K562 (cell line): ENCODE measurements around the gene LUZP1. TPM values are rescaled to one million over a fixed set of nuclear protein-coding genes. Genes with fewer than 3 reads are reported as not detected.

ENCODE experiments used
- ATF2 ChIP-seq: sonication (generic); formaldehyde crosslinking; IDR thresholded peaks from 2 replicates; pipeline ENCODE4 v1.8.1; 2022; ENCODE audit warnings: missing genetic modification reagents
- CBFB ChIP-seq: sonication (generic); formaldehyde crosslinking; IDR thresholded peaks from 2 replicates; pipeline ENCODE4 v1.4.0; 2020; ENCODE audit warnings: mild to moderate bottlenecking, missing genetic modification reagents
- CBX1 ChIP-seq: sonication (generic); IDR thresholded peaks from 2 replicates; pipeline ENCODE4 v1.6.1; 2016; ENCODE audit warnings: antibody characterized with exemption, low read depth, mild to moderate bottlenecking
- DDX20 ChIP-seq: fragments of 450-650 bp; IDR thresholded peaks from 2 replicates; pipeline ENCODE4 v1.6.1; 2016; ENCODE audit warnings: missing genetic modification characterization, low read depth, mild to moderate bottlenecking, missing compliant biosample characterization, moderate library complexity
- EZH2 ChIP-seq: IDR thresholded peaks from 2 replicates; pipeline ENCODE4 v1.6.1; 2012; ENCODE audit warnings: low read depth, mild to moderate bottlenecking, inconsistent platforms, low read length, borderline replicate concordance
- HCFC1 ChIP-seq: IDR thresholded peaks from 2 replicates; pipeline ENCODE4 v1.6.1; 2012; ENCODE audit warnings: low read depth, low read length, improper control_type of control experiment
- HDAC6 ChIP-seq: IDR thresholded peaks from 2 replicates; pipeline ENCODE4 v1.6.1; 2012; ENCODE audit warnings: low read depth, mild to moderate bottlenecking, control low read depth, inconsistent platforms, low read length, moderate library complexity
- HIVEP1 ChIP-seq: fragments of 250-450 bp; sonication (Bioruptor Pico); IDR thresholded peaks from 2 replicates; pipeline ENCODE4 v1.4.0; 2020; ENCODE audit warnings: mild to moderate bottlenecking
- HMG20A ChIP-seq: fragments of 450-650 bp; formaldehyde crosslinking; conservative IDR thresholded peaks from 2 replicates; pipeline ENCODE4 v1.4.0; 2020; ENCODE audit warnings: mild to moderate bottlenecking, mixed read lengths
- HMGN3 ChIP-seq: IDR thresholded peaks from 2 replicates; pipeline ENCODE4 v1.6.1; 2011; ENCODE audit warnings: borderline replicate concordance, low read depth, mild to moderate bottlenecking, mixed read lengths, low read length; ENCODE audit not compliant: insufficient read length; ENCODE audit errors: extremely low read depth
- KAT8 ChIP-seq: fragments of 450-650 bp; IDR thresholded peaks from 2 replicates; pipeline ENCODE4 v1.6.1; 2016; ENCODE audit warnings: low read depth, mild to moderate bottlenecking
- LEF1 ChIP-seq: fragments of 450-650 bp; IDR thresholded peaks from 2 replicates; pipeline ENCODE4 v1.6.1; 2016; ENCODE audit warnings: mild to moderate bottlenecking
- NCOA2 ChIP-seq, 2 experiments: fragments of 450-650 bp; IDR thresholded peaks; 2 replicates each; pipeline ENCODE4 v1.6.1; 2018; ENCODE audit warnings: mild to moderate bottlenecking in 2 of 2, moderate library complexity in 1 of 2; ENCODE audit not compliant: partially characterized antibody in 2 of 2
- NKRF ChIP-seq: fragments of 450-650 bp; IDR thresholded peaks from 2 replicates; pipeline ENCODE4 v1.6.1; 2016; ENCODE audit warnings: borderline replicate concordance
- POLR3A ChIP-seq: IDR thresholded peaks from 2 replicates; pipeline ENCODE4 v1.6.1; 2011; ENCODE audit warnings: borderline replicate concordance, mild to moderate bottlenecking, moderate library complexity; ENCODE audit not compliant: insufficient read length, insufficient read depth; ENCODE audit errors: extremely low read depth
- RBM17 ChIP-seq: fragments of 200-400 bp; formaldehyde crosslinking; IDR thresholded peaks from 2 replicates; pipeline ENCODE4 v1.6.1; 2017; ENCODE audit warnings: low read depth, mild to moderate bottlenecking, low read length, borderline replicate concordance
- SMAD4 ChIP-seq: fragments of 250-450 bp; sonication (Bioruptor Pico); conservative IDR thresholded peaks from 2 replicates; pipeline ENCODE4 v1.8.0; 2021; ENCODE audit warnings: inconsistent platforms, mild to moderate bottlenecking, moderate library complexity
- TCF3 ChIP-seq: sonication (generic); formaldehyde crosslinking; IDR thresholded peaks from 2 replicates; pipeline ENCODE4 v1.4.0; 2020; ENCODE audit warnings: mild to moderate bottlenecking, missing genetic modification reagents
- THRB ChIP-seq: fragments of 450-650 bp; formaldehyde crosslinking; conservative IDR thresholded peaks from 2 replicates; pipeline ENCODE4 v1.4.0; 2022; ENCODE audit warnings: mild to moderate bottlenecking, missing genetic modification characterization
- ZEB2 ChIP-seq: fragments of 450-650 bp; IDR thresholded peaks from 2 replicates; pipeline ENCODE4 v1.6.1; 2016
- ZNF175 ChIP-seq: fragments of 200-800 bp; sonication (Bioruptor generic); IDR thresholded peaks from 2 replicates; pipeline ENCODE4 v1.6.1; 2016; ENCODE audit warnings: low read depth, mild to moderate bottlenecking, missing genetic modification characterization, missing compliant biosample characterization
- ZNF696 ChIP-seq: fragments of 250-450 bp; sonication (Bioruptor Pico); conservative IDR thresholded peaks from 2 replicates; pipeline ENCODE4 v1.4.0; 2020; ENCODE audit warnings: mild to moderate bottlenecking, moderate library complexity
- polyA plus RNA-seq, 8 experiments: library from polyadenylated mRNA; depleted of rRNA in 4 of 8; stranded (reverse) in 5 of 8; unstranded in 3 of 8; fragments of >200 nt; fragmentation: Nextera tagmentation in 2 of 8; fragmentation: Illumina TruSeq in 1 of 8; extraction: Ambion mirVana in 2 of 8; extraction: Trizol in 1 of 8; gene quantifications; 2 replicates each; pipeline versions ENCODE4 v1.2.1 to v1.2.3, GENCODE V29; 2011 to 2014; ENCODE audit warnings: inconsistent platforms in 1 of 8, missing spikeins in 1 of 8
- total RNA-seq, 7 experiments: library from RNA; depleted of rRNA in 6 of 7; stranded (reverse); fragments of >200 nt in 6 of 7; fragmentation: Illumina TruSeq in 2 of 7; extraction: Trizol in 2 of 7; gene quantifications; 2 replicates each; pipeline versions ENCODE4 v1.2.1 to v1.2.3, GENCODE V29; 2011 to 2021; ENCODE audit warnings: low replicate concordance in 1 of 7
- TF ChIP-seq, protein P1 (sequence below): fragments of 250-450 bp; sonication (Bioruptor Pico); IDR thresholded peaks from 2 replicates; pipeline ENCODE4 v1.4.0; 2020; ENCODE audit warnings: mild to moderate bottlenecking, moderate library complexity

Gene LUZP1
- total and polyA plus RNA-seq, 9 of the 15 experiments (the other 6 are each of a cell fraction or from before 2014, with no cell fraction given) = 6.5 to 19.1 (median 12.4) TPM

GRCh38 chr1:23167353-23168078 is 1.1 kb downstream of the LUZP1 start (continued):
- TF ChIP-seq NKRF = no peak
- TF ChIP-seq NCOA2 (IDR thresholded peaks at IDR 0.05; ENCODE audit: partially characterized antibody in 2 of 2) = no peak
- TF ChIP-seq RBM17 = no peak
- no peak for TF ChIP-seq POLR3A
- no peak for TF ChIP-seq HDAC6
- TF ChIP-seq CBFB (CRISPR knock-in tag) = no peak
- TF ChIP-seq HCFC1 = no peak
- TF ChIP-seq, protein P1, sequence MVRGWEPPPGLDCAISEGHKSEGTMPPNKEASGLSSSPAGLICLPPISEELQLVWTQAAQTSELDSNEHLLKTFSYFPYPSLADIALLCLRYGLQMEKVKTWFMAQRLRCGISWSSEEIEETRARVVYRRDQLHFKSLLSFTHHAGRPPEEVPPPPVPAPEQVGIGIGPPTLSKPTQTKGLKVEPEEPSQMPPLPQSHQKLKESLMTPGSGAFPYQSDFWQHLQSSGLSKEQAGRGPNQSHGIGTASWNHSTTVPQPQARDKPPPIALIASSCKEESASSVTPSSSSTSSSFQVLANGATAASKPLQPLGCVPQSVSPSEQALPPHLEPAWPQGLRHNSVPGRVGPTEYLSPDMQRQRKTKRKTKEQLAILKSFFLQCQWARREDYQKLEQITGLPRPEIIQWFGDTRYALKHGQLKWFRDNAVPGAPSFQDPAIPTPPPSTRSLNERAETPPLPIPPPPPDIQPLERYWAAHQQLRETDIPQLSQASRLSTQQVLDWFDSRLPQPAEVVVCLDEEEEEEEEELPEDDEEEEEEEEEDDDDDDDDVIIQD (CRISPR knock-in tag) = no peak
- TF ChIP-seq ATF2 (CRISPR knock-in tag) = no peak
- no peak for TF ChIP-seq KAT8
- TF ChIP-seq HMGN3 = peak; percentile 76
- TF ChIP-seq ZNF175 (CRISPR knock-in tag) = no peak
- TF ChIP-seq SMAD4 (CRISPR knock-in tag) = no peak
- peak; percentile 22; the same call in 1 of the 2 replicates for TF ChIP-seq THRB
- peak; percentile 73; the same call in 1 of the 2 replicates for TF ChIP-seq ZEB2
- no peak for TF ChIP-seq DDX20 (tag)
- TF ChIP-seq ZNF696 (CRISPR knock-in tag) = no peak
- no peak for TF ChIP-seq TCF3 (CRISPR knock-in tag)
- no peak for TF ChIP-seq LEF1
- TF ChIP-seq HIVEP1 (CRISPR knock-in tag) = no peak
- TF ChIP-seq EZH2 = no peak
- TF ChIP-seq CBX1 = no peak
- TF ChIP-seq HMG20A (CRISPR knock-in tag) = no peak
